ENCODE measurements around the gene SPAG4. TPM values are rescaled to one million over a fixed set of nuclear protein-coding genes. Genes with fewer than 3 reads are reported as not detected.

Gene SPAG4
- polyA plus RNA-seq, 1 donor (not counting 4 experiments of a cell fraction or from before 2014, with no cell fraction given) = 0.93 TPM

- Histone ChIP-seq H3K36me3 (ENCODE audit: control insufficient read depth in 2 of 2, extremely low read depth in 1 of 2, insufficient read depth in 2 of 2, low read length in 2 of 2) (no peaks in the 10 kb centered on the region), H3K4me2 (ENCODE audit: control insufficient read depth, extremely low read depth, insufficient read depth, low read depth, low read length) (no peak overlapping the region), H2AFZ (ENCODE audit: control insufficient read depth, low read length) (no peak overlapping the region), H3K27ac (ENCODE audit: control insufficient read depth, insufficient read depth, low read length) (no peak overlapping the region), H3K79me2 (ENCODE audit: control insufficient read depth, insufficient read depth, low read length) (no peaks in the 10 kb centered on the region), H3K27me3 (ENCODE audit: control insufficient read depth, extremely low read depth, insufficient read depth, low read length) (peaks cover 49% of the 10 kb centered on the region), H3K4me3 (ENCODE audit: control insufficient read depth in 2 of 3, extremely low read depth in 1 of 3, insufficient read depth in 2 of 3, low read depth in 1 of 3, low read length in 3 of 3) (no peak overlapping the region), H3K9me1 (ENCODE audit: control insufficient read depth, extremely low read depth, insufficient read depth, low read length) (no peaks in the 10 kb centered on the region), H3K9me3 (ENCODE audit: control insufficient read depth, low read depth, low read length) (no peaks in the 10 kb centered on the region), H4K20me1 (ENCODE audit: control insufficient read depth, extremely low read depth, insufficient read depth, low read length) (no peaks in the 10 kb centered on the region), H3K4me1 (ENCODE audit: control insufficient read depth, extremely low read depth, insufficient read depth, low read length) (peaks cover 15% of the 10 kb centered on the region), H3K9ac (ENCODE audit: control insufficient read depth, extremely low read depth, insufficient read depth, low read length) (no peak overlapping the region)
- DNase-seq (ENCODE audit: low read depth, low spot score) (no peak), FAIRE-seq (no peak)
- dilution Hi-C loops (cut with MboI; ENCODE audit: extremely low pct_ligation_motif_present, low sequenced_read_pairs) = no loop called here
- TF ChIP-seq CTCF (optimal IDR thresholded peaks at IDR 0.05 in 1 of 3, IDR thresholded peaks at IDR 0.05 in 1 of 3, conservative IDR thresholded peaks at IDR 0.05 in 1 of 3; ENCODE audit: extremely low read depth in 1 of 3, insufficient read depth in 2 of 3, low read length in 3 of 3) (no peak), EZH2 (IDR thresholded peaks at IDR 0.05; ENCODE audit: low read length) (no peak)
Measured at GRCh38 chr20:35598899-35599775, 16.5 kb upstream of the SPAG4 start.

- no peak for DNase-seq (ENCODE audit: low read depth, low spot score)
- H3K27me3 ChIP-seq (ENCODE audit: control insufficient read depth, extremely low read depth, insufficient read depth, low read length) = peaks cover 49% of the 10 kb centered on the region
Measured at GRCh38 chr20:35599776-35600120, 15.9 kb upstream of the SPAG4 start.

More at GRCh38 chr20:35599776-35600120, 15.9 kb upstream of the SPAG4 start:
- peaks cover 15% of the 10 kb centered on the region for H3K4me1 ChIP-seq (ENCODE audit: control insufficient read depth, extremely low read depth, insufficient read depth, low read length)
- no peaks in the 10 kb centered on the region for H3K36me3 ChIP-seq (ENCODE audit: control insufficient read depth in 2 of 2, extremely low read depth in 1 of 2, insufficient read depth in 2 of 2, low read length in 2 of 2)
- no peaks in the 10 kb centered on the region for H3K79me2 ChIP-seq (ENCODE audit: control insufficient read depth, insufficient read depth, low read length)
- no peaks in the 10 kb centered on the region for H3K9me3 ChIP-seq (ENCODE audit: control insufficient read depth, low read depth, low read length)
- H3K27ac ChIP-seq (ENCODE audit: control insufficient read depth, insufficient read depth, low read length) = no peak overlapping the region
- no peak overlapping the region for H3K4me2 ChIP-seq (ENCODE audit: control insufficient read depth, extremely low read depth, insufficient read depth, low read depth, low read length)
- no peak overlapping the region for H3K9ac ChIP-seq (ENCODE audit: control insufficient read depth, extremely low read depth, insufficient read depth, low read length)
- no peak overlapping the region for H3K4me3 ChIP-seq (ENCODE audit: control insufficient read depth in 2 of 3, extremely low read depth in 1 of 3, insufficient read depth in 2 of 3, low read depth in 1 of 3, low read length in 3 of 3)
- no peak for TF ChIP-seq CTCF (optimal IDR thresholded peaks at IDR 0.05 in 1 of 3, IDR thresholded peaks at IDR 0.05 in 1 of 3, conservative IDR thresholded peaks at IDR 0.05 in 1 of 3; ENCODE audit: extremely low read depth in 1 of 3, insufficient read depth in 2 of 3, low read length in 3 of 3)
- TF ChIP-seq EZH2 (IDR thresholded peaks at IDR 0.05; ENCODE audit: low read length) = no peak
- dilution Hi-C loops (cut with MboI; ENCODE audit: extremely low pct_ligation_motif_present, low sequenced_read_pairs) = no loop called here
- no peaks in the 10 kb centered on the region for H4K20me1 ChIP-seq (ENCODE audit: control insufficient read depth, extremely low read depth, insufficient read depth, low read length)
- FAIRE-seq = no peak
- no peak overlapping the region for H2AFZ ChIP-seq (ENCODE audit: control insufficient read depth, low read length)
- no peaks in the 10 kb centered on the region for H3K9me1 ChIP-seq (ENCODE audit: control insufficient read depth, extremely low read depth, insufficient read depth, low read length)
